Right lobe of liver (tissue), 4 donors: ENCODE results near the gene PITPNM3.

Source experiments
- POLR2A ChIP-seq: fragments of 450-650 bp; IDR thresholded peaks from one replicate; pipeline ENCODE4 v1.6.1; 2017; ENCODE audit warnings: antibody characterized with exemption, mild to moderate bottlenecking
- TF ChIP-seq, protein P1 (sequence below), 4 donors: fragments of 200-600 bp in 3 of 4; fragments of 450-650 bp in 1 of 4; IDR thresholded peaks; one replicate each; pipeline versions ENCODE4 v1.5.1 to v1.8.0; 2016 to 2022; ENCODE audit warnings: antibody characterized with exemption in 4 of 4, mild to moderate bottlenecking in 2 of 4
- donor health status: DM: no; HTN: no; CAD: no.
- donor health status: DM: no; HTN: no; CAD: no.
- donor health status: DM: no; HTN: yes; CAD: no.

DNA sequence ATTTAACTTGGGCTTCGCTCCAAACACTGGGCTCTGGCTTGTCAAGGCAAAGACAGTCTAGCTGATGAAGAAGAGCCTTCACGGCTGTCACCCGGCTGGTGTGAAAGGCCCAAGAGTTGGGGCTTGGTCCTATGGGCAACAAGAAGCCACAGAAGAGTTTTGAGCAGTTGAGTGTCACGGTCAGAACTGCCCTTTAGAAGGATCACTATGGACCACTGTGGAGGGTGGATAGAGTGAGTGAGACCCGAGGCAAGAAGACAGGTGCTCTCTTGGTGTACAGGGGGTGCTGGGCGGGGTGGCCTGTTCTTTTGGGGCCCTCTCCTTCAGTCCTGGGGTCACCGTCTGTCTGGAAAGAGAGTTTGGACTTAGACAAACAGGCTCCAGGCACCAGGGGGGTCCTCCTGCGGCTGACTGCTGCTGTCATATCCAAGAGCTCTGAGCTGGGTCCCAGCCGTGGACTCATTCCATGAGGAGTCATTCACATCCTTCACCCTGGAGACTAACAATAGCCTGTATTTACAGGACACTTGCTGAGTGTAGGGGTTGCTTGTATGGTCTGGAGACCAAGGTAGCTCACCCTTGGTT lies 109.7 kb downstream of the PITPNM3 start:
- TF ChIP-seq, protein P1, sequence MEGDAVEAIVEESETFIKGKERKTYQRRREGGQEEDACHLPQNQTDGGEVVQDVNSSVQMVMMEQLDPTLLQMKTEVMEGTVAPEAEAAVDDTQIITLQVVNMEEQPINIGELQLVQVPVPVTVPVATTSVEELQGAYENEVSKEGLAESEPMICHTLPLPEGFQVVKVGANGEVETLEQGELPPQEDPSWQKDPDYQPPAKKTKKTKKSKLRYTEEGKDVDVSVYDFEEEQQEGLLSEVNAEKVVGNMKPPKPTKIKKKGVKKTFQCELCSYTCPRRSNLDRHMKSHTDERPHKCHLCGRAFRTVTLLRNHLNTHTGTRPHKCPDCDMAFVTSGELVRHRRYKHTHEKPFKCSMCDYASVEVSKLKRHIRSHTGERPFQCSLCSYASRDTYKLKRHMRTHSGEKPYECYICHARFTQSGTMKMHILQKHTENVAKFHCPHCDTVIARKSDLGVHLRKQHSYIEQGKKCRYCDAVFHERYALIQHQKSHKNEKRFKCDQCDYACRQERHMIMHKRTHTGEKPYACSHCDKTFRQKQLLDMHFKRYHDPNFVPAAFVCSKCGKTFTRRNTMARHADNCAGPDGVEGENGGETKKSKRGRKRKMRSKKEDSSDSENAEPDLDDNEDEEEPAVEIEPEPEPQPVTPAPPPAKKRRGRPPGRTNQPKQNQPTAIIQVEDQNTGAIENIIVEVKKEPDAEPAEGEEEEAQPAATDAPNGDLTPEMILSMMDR (IDR thresholded peaks at IDR 0.05): no peak
- TF ChIP-seq POLR2A: no peak
